GM10248 (cell line): ENCODE measurements around the gene CLDN18.

Experiments used
- CTCF ChIA-PET: fragments of 300-600 bp; sonication (Branson Sonifier 250); formaldehyde crosslinking; extraction: SDS; loops from one replicate; lab custom pipeline; 2021; ENCODE audit warnings: antibody characterized with exemption; lab: Yijun Ruan, JAX
- POLR2A ChIA-PET: fragments of 350-650 bp; sonication (Branson Sonifier 250); formaldehyde crosslinking; extraction: SDS; loops from one replicate; lab custom pipeline; 2020; ENCODE audit warnings: antibody characterized with exemption; lab: Yijun Ruan, JAX
- DNase-seq: peaks from one replicate; pipeline ENCODE4 v3.0.0; 2012; ENCODE audit errors: extremely low spot score
- TF ChIP-seq, protein P1 (sequence below): IDR thresholded peaks from 2 replicates; pipeline ENCODE4 v1.5.1; 2012; ENCODE audit warnings: mild to moderate bottlenecking, low read depth; ENCODE audit errors: extremely low read depth, missing control alignments, control extremely low read depth

Gene CLDN18

GRCh38 chr3:138031536-138031935 lies 21.6 kb downstream of the CLDN18 start:
- ChIA-PET CTCF (interaction anchor here (1.0 to 6.8 kb wide), 4 partner anchors 9 to 21 kb away, joined by 5 to 44 read pairs (median 10); no protein-coding TSS in a partner anchor), POLR2A (no interaction called here)
- DNase-seq, result no peak
- TF ChIP-seq, protein P1, sequence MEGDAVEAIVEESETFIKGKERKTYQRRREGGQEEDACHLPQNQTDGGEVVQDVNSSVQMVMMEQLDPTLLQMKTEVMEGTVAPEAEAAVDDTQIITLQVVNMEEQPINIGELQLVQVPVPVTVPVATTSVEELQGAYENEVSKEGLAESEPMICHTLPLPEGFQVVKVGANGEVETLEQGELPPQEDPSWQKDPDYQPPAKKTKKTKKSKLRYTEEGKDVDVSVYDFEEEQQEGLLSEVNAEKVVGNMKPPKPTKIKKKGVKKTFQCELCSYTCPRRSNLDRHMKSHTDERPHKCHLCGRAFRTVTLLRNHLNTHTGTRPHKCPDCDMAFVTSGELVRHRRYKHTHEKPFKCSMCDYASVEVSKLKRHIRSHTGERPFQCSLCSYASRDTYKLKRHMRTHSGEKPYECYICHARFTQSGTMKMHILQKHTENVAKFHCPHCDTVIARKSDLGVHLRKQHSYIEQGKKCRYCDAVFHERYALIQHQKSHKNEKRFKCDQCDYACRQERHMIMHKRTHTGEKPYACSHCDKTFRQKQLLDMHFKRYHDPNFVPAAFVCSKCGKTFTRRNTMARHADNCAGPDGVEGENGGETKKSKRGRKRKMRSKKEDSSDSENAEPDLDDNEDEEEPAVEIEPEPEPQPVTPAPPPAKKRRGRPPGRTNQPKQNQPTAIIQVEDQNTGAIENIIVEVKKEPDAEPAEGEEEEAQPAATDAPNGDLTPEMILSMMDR, result no peak

DNA sequence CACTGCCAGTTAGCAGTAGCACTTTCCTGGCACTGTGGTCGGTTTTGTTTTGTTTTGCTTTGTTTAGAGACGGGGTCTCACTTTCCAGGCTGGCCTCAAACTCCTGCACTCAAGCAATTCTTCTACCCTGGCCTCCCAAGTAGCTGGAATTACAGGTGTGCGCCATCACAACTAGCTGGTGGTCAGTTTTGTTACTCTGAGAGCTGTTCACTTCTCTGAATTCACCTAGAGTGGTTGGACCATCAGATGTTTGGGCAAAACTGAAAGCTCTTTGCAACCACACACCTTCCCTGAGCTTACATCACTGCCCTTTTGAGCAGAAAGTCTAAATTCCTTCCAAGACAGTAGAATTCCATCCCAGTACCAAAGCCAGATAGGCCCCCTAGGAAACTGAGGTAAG lies 22.6 kb downstream of the CLDN18 start:
- ChIA-PET CTCF (interaction anchor here (1.2 to 6.8 kb wide), 5 partner anchors 9 to 61 kb away, joined by 3 to 44 read pairs (median 13); no protein-coding TSS in a partner anchor), POLR2A (no interaction called here)

GRCh38 chr3:138033202-138033691 lies 23.3 kb downstream of the CLDN18 start:
- POLR2A ChIA-PET, result no interaction called here
- CTCF ChIA-PET, result interaction anchor here (0.9 to 6.8 kb wide), 10 partner anchors 8 to 927 kb away, joined by 3 to 44 read pairs (median 4); no protein-coding TSS in a partner anchor
- no peak for DNase-seq
- TF ChIP-seq, protein P1, result no peak

More for the DNA sequence above, 22.6 kb downstream of the CLDN18 start:
- TF ChIP-seq, protein P1, result no peak
- DNase-seq, result no peak

DNA sequence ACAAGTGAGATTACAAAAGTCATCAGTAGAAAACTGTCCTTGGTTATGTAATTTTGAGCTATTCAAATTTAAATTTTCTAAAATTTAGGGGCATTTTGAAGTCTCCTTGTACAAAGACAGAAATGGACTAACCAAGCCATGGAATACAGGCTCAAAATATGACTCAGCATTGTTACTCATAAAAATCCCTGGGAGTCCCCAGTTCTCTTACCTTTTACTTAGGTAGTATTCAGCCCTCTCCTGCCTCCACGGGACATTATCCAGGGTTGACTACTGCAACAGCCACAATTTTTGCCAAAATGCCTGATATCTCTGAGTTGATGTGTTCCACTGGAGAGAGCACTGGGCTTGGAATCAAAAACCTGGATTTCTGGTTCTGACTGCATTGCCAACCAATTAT lies 25.0 kb downstream of the CLDN18 start:
- CTCF ChIA-PET, result interaction anchor here (1.2 to 6.8 kb wide), 5 partner anchors 10 to 21 kb away, joined by 4 to 44 read pairs (median 4); no protein-coding TSS in a partner anchor
- no peak for DNase-seq
- TF ChIP-seq, protein P1, result no peak
- POLR2A ChIA-PET, result interaction anchor here (1.4 kb wide), 1 partner anchor 47 kb away, joined by 3 read pairs; no protein-coding TSS in a partner anchor

DNA sequence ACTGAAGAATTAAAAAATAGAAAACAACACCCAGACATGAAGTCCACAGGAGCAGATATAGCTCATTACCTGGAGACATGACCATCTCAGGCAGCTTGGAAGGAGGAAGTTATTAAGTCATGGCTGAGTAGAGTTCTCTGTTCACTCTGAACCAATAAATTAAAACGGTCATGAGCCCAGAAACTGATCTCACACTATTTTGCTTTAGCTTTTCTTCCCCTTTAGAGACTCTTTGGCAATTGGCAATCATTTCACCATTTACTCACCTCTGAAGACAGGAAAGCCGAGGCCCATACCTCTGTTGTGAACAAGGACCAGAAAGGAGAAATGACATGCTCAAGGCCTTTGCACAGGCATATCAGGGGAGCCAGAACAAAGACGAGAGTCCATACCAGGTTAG lies 26.6 kb downstream of the CLDN18 start:
- ChIA-PET POLR2A (no interaction called here), CTCF (interaction anchor here (1.0 to 6.8 kb wide), 5 partner anchors 9 to 925 kb away, joined by 3 to 44 read pairs (median 16); no protein-coding TSS in a partner anchor)
- no peak for DNase-seq

DNA sequence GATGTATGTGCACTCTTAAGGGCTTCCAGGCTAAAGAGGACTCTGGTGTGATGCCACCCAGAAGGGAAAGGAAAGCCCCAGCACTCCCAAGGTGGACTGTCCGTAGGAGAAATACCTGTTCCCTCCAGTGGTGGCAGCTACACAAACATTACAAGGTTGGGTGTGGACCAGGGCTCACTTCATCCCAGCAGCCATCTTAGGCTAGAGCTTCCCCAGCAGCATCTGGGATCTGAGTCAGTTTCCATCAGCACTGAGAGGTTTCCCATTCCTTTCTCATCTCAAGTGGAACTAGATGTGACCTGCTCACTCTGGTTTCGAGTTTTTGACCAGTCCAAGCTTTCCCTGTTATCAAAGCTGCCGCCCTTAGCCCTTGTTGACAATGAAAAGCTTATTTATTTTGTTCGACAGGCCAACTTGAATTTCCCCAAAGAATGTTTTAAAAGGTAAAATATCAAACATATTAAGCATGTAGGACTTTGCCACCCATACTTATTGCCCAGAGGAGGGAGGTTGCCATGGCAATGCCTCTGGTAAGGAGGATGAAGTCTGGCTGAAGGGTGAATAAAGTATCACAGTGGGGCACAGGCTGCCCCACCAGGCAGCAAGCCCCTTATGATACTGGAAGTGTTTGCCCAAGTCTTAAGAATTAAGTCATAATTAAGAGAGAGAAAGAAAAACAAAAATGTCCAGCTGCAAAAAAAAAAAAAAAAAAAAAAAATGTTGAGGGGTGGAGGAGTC lies 28.9 kb downstream of the CLDN18 start:
- TF ChIP-seq, protein P1, result no peak
- CTCF ChIA-PET, result interaction anchor here (0.7 to 4.9 kb wide), 9 partner anchors 9 to 68 kb away, joined by 3 to 28 read pairs (median 3); no protein-coding TSS in a partner anchor
- POLR2A ChIA-PET, result no interaction called here
- DNase-seq, result no peak

More for the DNA sequence above, 26.6 kb downstream of the CLDN18 start:
- TF ChIP-seq, protein P1, result no peak
